Upper lobe of left lung (tissue), 4 donors: ENCODE data around the gene MYO3B.

Experiments used
- CTCF ChIP-seq, 6 experiments: fragments of 450-650 bp in 4 of 6; fragments of 200-600 bp in 2 of 6; sonication (generic) in 2 of 6; IDR thresholded peaks; one replicate each; pipeline ENCODE4 v1.5.1; 2016 to 2019; ENCODE audit warnings: antibody characterized with exemption in 6 of 6
- POLR2A ChIP-seq, 4 donors: fragments of 450-650 bp; IDR thresholded peaks; one replicate each; pipeline ENCODE4 v1.5.1; 2016 to 2017; ENCODE audit warnings: antibody characterized with exemption in 4 of 4, mild to moderate bottlenecking in 2 of 4
- POLR2AphosphoS5 ChIP-seq, 2 donors: sonication (generic); formaldehyde crosslinking; IDR thresholded peaks; one replicate each; pipeline ENCODE4 v1.5.1; 2017; ENCODE audit warnings: antibody characterized with exemption in 2 of 2

- no peak for TF ChIP-seq CTCF (IDR thresholded peaks at IDR 0.05)
- no peak for TF ChIP-seq POLR2A (IDR thresholded peaks at IDR 0.05)
- no peak for TF ChIP-seq POLR2AphosphoS5 (IDR thresholded peaks at IDR 0.05)
These were observed 84.4 kb downstream of the MYO3B start for GRCh38 chr2:170262343-170262742.
